ENCODE data around the gene FAM216B. TPM values are rescaled to one million over a fixed set of nuclear protein-coding genes. Genes with fewer than 3 reads are reported as not detected.
A peak's percentile ranks its signal among the peaks of the same experiment; 100 is the strongest.

FAM216B gene
- total and polyA plus RNA-seq, 2 experiments from 2014 or later = 0.06 TPM; not detected in 1

GRCh38 chr13:42747399-42747873, 33.9 kb upstream of the FAM216B start:
- Histone ChIP-seq H2AFZ (0 out of 2 replicates have a peak overlapping the region, but pooled peaks have one; percentile 38), H3K27me3 (ENCODE audit: insufficient read depth) (no peaks in the 10 kb centered on the region), H4K20me1 (replicated peaks; ENCODE audit: insufficient read depth) (no peaks in the 10 kb centered on the region), H3K4me2 (no peak overlapping the region), H3K9me2 (ENCODE audit: insufficient read depth) (peaks cover 6% of the 10 kb centered on the region), H3F3A (replicated peaks; ENCODE audit: low read depth) (no peaks in the 10 kb centered on the region), H3K36me3 (ENCODE audit: insufficient read depth) (no peaks in the 10 kb centered on the region), H3K4me3 (no peak overlapping the region), H3K4me1 (ENCODE audit: insufficient read depth) (no peaks in the 10 kb centered on the region), H3K27ac (ENCODE audit: low read depth) (no peak overlapping the region), H3K79me2 (replicated peaks; ENCODE audit: insufficient read depth) (no peaks in the 10 kb centered on the region)
- Mint-ChIP-seq H3K27ac (no peak overlapping the region), H3K27me3 (ENCODE audit: insufficient read depth, low read depth, poor library complexity) (peaks cover 4% of the 10 kb centered on the region), H3K4me1 (peaks cover 6% of the 10 kb centered on the region; the same call in 2 of the 3 replicates), H3K4me3 (no peak overlapping the region), H3K36me3 (ENCODE audit: low read depth) (no peaks in the 10 kb centered on the region), H3K9me3 (no peaks in the 10 kb centered on the region)
- no peak for DNase-seq (ENCODE audit: low spot score)
- TF ChIP-seq STAT1 (IDR thresholded peaks at IDR 0.05; ENCODE audit: unreplicated experiment) = no peak
- no peak for TF ChIP-seq REST (IDR thresholded peaks at IDR 0.05; ENCODE audit: unreplicated experiment)
- TF ChIP-seq ETS1 (IDR thresholded peaks at IDR 0.05) = no peak
- TF ChIP-seq ZNF114 (CRISPR knock-in tag; IDR thresholded peaks at IDR 0.05) = no peak
- no peak for TF ChIP-seq JUNB (IDR thresholded peaks at IDR 0.05; ENCODE audit: unreplicated experiment)
- TF ChIP-seq CTCF (conservative IDR thresholded peaks at IDR 0.05; ENCODE audit: low read depth in 2 of 2) = no peak
- TF ChIP-seq EZH2phosphoT487 (IDR thresholded peaks at IDR 0.05; ENCODE audit: unreplicated experiment) = no peak
- TF ChIP-seq POLR2AphosphoS5 (IDR thresholded peaks at IDR 0.05; ENCODE audit: low read depth) = no peak
- TF ChIP-seq NANOG (IDR thresholded peaks at IDR 0.05; ENCODE audit: borderline replicate concordance) = no peak
- no peak for TF ChIP-seq EZH2 (IDR thresholded peaks at IDR 0.05; ENCODE audit: low read depth, unreplicated experiment)
- no peak for ATAC-seq

Data from GM23338 (cell line).